ENCODE data around the gene PLXDC2.

Gene PLXDC2

GRCh38 chr10:19954601-19955000 is 138.4 kb downstream of the PLXDC2 start:
- H3K4me1 ChIP-seq (ENCODE audit: insufficient read depth, low read length) = no peaks in the 10 kb centered on the region
- TF ChIP-seq CTCF (IDR thresholded peaks at IDR 0.05; ENCODE audit: borderline replicate concordance, extremely low read depth, low read length, poor library complexity, severe bottlenecking) (no peak), EZH2 (IDR thresholded peaks at IDR 0.05; ENCODE audit: borderline replicate concordance, low read depth, low read length, severe bottlenecking) (no peak)
- DNase-seq = no peak

GRCh38 chr10:19956516-19957032 is 140.3 kb downstream of the PLXDC2 start:
- Histone ChIP-seq H3K4me3 (ENCODE audit: low read depth in 1 of 2, low read length in 2 of 2) (no peak overlapping the region), H3K27ac (ENCODE audit: low read length) (no peak overlapping the region), H3K4me2 (ENCODE audit: insufficient read depth, low read length) (no peak overlapping the region), H3K79me2 (ENCODE audit: insufficient read depth, low read length) (no peaks in the 10 kb centered on the region), H3K9me3 (ENCODE audit: insufficient read depth, low read length, severe bottlenecking) (no peaks in the 10 kb centered on the region), H2AFZ (ENCODE audit: low read depth, low read length) (no peak overlapping the region), H3K4me1 (ENCODE audit: insufficient read depth, low read length) (no peaks in the 10 kb centered on the region), H4K20me1 (ENCODE audit: insufficient read depth, low read length) (no peaks in the 10 kb centered on the region), H3K27me3 (ENCODE audit: insufficient read depth, low read length, poor library complexity) (no peaks in the 10 kb centered on the region), H3K36me3 (ENCODE audit: insufficient read depth, low read length) (no peaks in the 10 kb centered on the region), H3K9ac (ENCODE audit: low read depth, low read length) (no peak overlapping the region)
- ATAC-seq (ENCODE audit: insufficient read depth, low read depth) = no peak
- DNase-seq = no peak
- TF ChIP-seq EZH2 (IDR thresholded peaks at IDR 0.05; ENCODE audit: borderline replicate concordance, low read depth, low read length, severe bottlenecking) (no peak), CTCF (IDR thresholded peaks at IDR 0.05; ENCODE audit: borderline replicate concordance, extremely low read depth, low read length, poor library complexity, severe bottlenecking) (no peak)

More at GRCh38 chr10:19954601-19955000, 138.4 kb downstream of the PLXDC2 start:
- Histone ChIP-seq H4K20me1 (ENCODE audit: insufficient read depth, low read length) (no peaks in the 10 kb centered on the region), H3K27ac (ENCODE audit: low read length) (no peak overlapping the region), H2AFZ (ENCODE audit: low read depth, low read length) (no peak overlapping the region), H3K9ac (ENCODE audit: low read depth, low read length) (no peak overlapping the region), H3K36me3 (ENCODE audit: insufficient read depth, low read length) (no peaks in the 10 kb centered on the region), H3K4me2 (ENCODE audit: insufficient read depth, low read length) (no peak overlapping the region), H3K9me3 (ENCODE audit: insufficient read depth, low read length, severe bottlenecking) (no peaks in the 10 kb centered on the region), H3K4me3 (ENCODE audit: low read depth in 1 of 2, low read length in 2 of 2) (no peak overlapping the region), H3K27me3 (ENCODE audit: insufficient read depth, low read length, poor library complexity) (no peaks in the 10 kb centered on the region), H3K79me2 (ENCODE audit: insufficient read depth, low read length) (no peaks in the 10 kb centered on the region)
- no peak for ATAC-seq (ENCODE audit: insufficient read depth, low read depth)

- ATAC-seq (ENCODE audit: insufficient read depth, low read depth) (no peak), DNase-seq (no peak)
- no peak overlapping the region for H3K9ac ChIP-seq (ENCODE audit: low read depth, low read length)
- no peaks in the 10 kb centered on the region for H3K36me3 ChIP-seq (ENCODE audit: insufficient read depth, low read length)
- no peaks in the 10 kb centered on the region for H3K9me3 ChIP-seq (ENCODE audit: insufficient read depth, low read length, severe bottlenecking)
- H3K27me3 ChIP-seq (ENCODE audit: insufficient read depth, low read length, poor library complexity) = no peaks in the 10 kb centered on the region
- no peak overlapping the region for H3K4me2 ChIP-seq (ENCODE audit: insufficient read depth, low read length)
- TF ChIP-seq CTCF (IDR thresholded peaks at IDR 0.05; ENCODE audit: borderline replicate concordance, extremely low read depth, low read length, poor library complexity, severe bottlenecking) (no peak), EZH2 (IDR thresholded peaks at IDR 0.05; ENCODE audit: borderline replicate concordance, low read depth, low read length, severe bottlenecking) (no peak)
- no peaks in the 10 kb centered on the region for H4K20me1 ChIP-seq (ENCODE audit: insufficient read depth, low read length)
- H3K79me2 ChIP-seq (ENCODE audit: insufficient read depth, low read length) = no peaks in the 10 kb centered on the region
- no peaks in the 10 kb centered on the region for H3K4me1 ChIP-seq (ENCODE audit: insufficient read depth, low read length)
- H2AFZ ChIP-seq (ENCODE audit: low read depth, low read length) = no peak overlapping the region
- H3K27ac ChIP-seq (ENCODE audit: low read length) = no peak overlapping the region
- no peak overlapping the region for H3K4me3 ChIP-seq (ENCODE audit: low read depth in 1 of 2, low read length in 2 of 2)
These were observed 142.6 kb downstream of the PLXDC2 start for GRCh38 chr10:19958787-19959186.

Measured in DND-41 (cell line).